Activated B cell treated with CpG ODN at 0.5 μM for 24 hours (primary cell): ENCODE measurements around the gene KRT9. TPM values are rescaled to one million over a fixed set of nuclear protein-coding genes. Genes with fewer than 3 reads are reported as not detected.
"Not testable (repeated sequence)": the region's sequence is repeated elsewhere in the genome, so short reads cannot be mapped to it uniquely, and the experiment has no call there.

Experiments
- ATAC-seq: fragments of 200-7000 bp; cut with Tn5 transposase; one replicate; pipeline ENCODE4 v1.10.0; 2021; ENCODE audit warnings: low read depth, mild to moderate bottlenecking, moderate library complexity
- CTCF ChIA-PET: fragments of 350-600 bp; sonication (Branson Sonifier 250); formaldehyde crosslinking; loops from one replicate; lab custom pipeline; 2021; ENCODE audit warnings: antibody characterized with exemption; lab: Charles Lee
- POLR2A ChIA-PET: fragments of 350-600 bp; sonication (Branson Sonifier 250); formaldehyde crosslinking; loops from one replicate; lab custom pipeline; 2021; ENCODE audit warnings: antibody characterized with exemption; lab: Charles Lee
- DNase-seq: peaks from one replicate; pipeline ENCODE4 v3.0.0; 2022
- H3K27ac Mint-ChIP-seq: one replicate; pipeline ENCODE4 v1.8.0; 2020; ENCODE audit warnings: mixed read lengths
- H3K27me3 Mint-ChIP-seq: one replicate; pipeline ENCODE4 v1.8.0; 2021; ENCODE audit warnings: mixed read lengths
- H3K36me3 Mint-ChIP-seq: one replicate; pipeline ENCODE4 v1.8.0; 2021; ENCODE audit warnings: low read depth, mixed read lengths
- H3K4me1 Mint-ChIP-seq: one replicate; pipeline ENCODE4 v1.8.0; 2021; ENCODE audit warnings: mixed read lengths
- H3K4me3 Mint-ChIP-seq: one replicate; pipeline ENCODE4 v1.8.0; 2020; ENCODE audit warnings: mild to moderate bottlenecking, mixed read lengths
- H3K9me3 Mint-ChIP-seq: one replicate; pipeline ENCODE4 v1.8.0; 2020; ENCODE audit warnings: mixed read lengths
- CTCF ChIP-seq: fragments of 200-600 bp; IDR thresholded peaks from one replicate; pipeline ENCODE4 v1.8.0; 2022; ENCODE audit warnings: antibody characterized with exemption, mild to moderate bottlenecking
- intact Hi-C: fragments of 100-400 bp; cut with micrococcal nuclease; formaldehyde crosslinking; loops from one replicate; pipeline ENCODE4 v1.15.1; 2024
- total RNA-seq: library from RNA; stranded (reverse); gene quantifications from 2 replicates; pipeline ENCODE4 v1.2.3, GENCODE V29; 2022

The KRT9 gene
- total RNA-seq, 1 donor from 2014 or later: not detected

GRCh38 chr17:41614098-41614497, 42.2 kb upstream of the KRT9 start:
- Mint-ChIP-seq H3K4me1 (no peaks in the 10 kb centered on the region), H3K4me3 (no peak overlapping the region), H3K27ac (no peak overlapping the region), H3K27me3 (peaks cover 15% of the 10 kb centered on the region), H3K36me3 (no peaks in the 10 kb centered on the region), H3K9me3 (no peaks in the 10 kb centered on the region)
- TF ChIP-seq CTCF: no peak
- POLR2A ChIA-PET: no interaction called here
- DNase-seq (no peak), ATAC-seq (no peak)
- intact Hi-C loops: no loop called here
- CTCF ChIA-PET: no interaction called here

DNA sequence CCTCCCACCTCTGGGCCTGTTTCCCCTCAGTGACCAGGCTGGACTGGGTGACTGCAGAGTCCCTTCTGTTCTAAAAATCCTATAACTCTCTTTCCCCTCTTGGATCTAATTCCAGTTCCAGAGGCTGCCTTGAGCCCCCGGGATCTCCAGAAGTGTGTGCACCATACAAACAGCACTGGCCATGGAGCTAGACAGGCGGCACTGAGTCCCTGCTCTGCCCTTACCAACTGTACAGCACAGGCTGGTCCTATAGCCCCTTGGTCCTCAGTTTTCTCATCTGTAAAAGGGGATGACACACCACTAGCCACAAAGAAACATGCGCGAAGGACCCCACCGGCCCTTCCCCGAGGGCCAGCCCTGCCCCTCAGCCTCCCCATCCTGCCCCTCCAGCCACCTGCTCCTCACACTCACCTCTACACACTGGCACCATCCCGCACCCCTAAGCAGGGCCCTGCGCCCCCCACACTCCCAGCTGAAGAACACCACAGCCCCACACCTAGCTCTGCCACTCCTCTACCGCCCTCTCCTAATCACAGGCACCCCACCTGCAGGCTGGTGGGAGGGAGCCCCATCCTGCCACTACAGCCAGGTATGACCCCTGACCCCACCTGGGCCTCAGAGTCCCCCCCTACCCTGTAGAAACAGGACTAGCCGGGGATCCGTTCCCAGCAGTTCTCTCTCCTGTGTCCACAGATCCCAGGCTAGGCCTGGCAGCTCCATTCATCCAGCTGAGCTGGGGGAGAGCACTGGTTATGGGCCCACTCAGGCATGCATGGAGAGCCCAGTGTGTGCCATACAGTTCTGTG, 41.6 kb upstream of the KRT9 start:
- Mint-ChIP-seq H3K27ac (no peak overlapping the region), H3K4me3 (no peak overlapping the region), H3K27me3 (peaks cover 15% of the 10 kb centered on the region), H3K9me3 (no peaks in the 10 kb centered on the region), H3K36me3 (no peaks in the 10 kb centered on the region), H3K4me1 (no peaks in the 10 kb centered on the region)
- CTCF ChIA-PET: no interaction called here
- DNase-seq (no peak), ATAC-seq (no peak)
- no peak for TF ChIP-seq CTCF
- intact Hi-C loops: no loop called here
- POLR2A ChIA-PET: no interaction called here

DNA sequence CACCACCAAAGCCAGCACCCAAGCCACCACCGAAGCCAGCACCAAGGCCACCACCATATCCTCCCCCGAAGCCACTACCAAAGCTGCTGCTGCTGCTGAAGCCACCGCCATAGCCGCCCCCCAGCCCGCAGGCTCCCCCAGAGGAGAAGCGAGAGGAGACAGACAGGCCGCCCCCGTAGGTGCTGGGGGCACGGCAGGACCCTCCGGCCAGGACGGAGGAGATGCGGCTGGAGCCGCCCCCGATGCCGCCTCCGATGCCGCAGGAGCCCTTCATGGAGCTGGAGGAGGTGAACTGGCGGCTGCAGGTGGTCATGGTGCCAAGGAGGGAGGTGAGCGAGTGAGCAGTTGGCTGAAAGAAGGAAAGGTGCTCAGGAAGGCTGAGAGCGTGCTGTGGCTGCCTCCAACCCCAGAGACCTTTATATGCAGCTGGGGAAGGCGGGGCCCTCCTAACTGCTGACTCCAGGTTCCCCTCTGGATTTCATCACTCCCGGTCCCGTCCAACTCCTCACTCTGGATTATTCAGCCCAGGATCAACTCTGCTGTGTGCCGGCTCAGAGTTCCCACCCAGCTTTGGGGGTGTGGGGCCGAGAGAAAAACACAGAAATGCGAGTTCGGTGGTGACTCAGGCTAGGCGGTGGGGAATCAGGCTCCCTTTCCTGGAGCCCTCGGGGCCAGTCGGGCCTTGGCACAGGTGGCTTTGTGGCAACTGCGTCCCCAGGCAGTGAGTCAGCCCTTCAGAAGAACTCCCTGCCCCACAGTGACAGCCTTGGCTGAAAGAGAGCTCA, 40.7 kb upstream of the KRT9 start, which contains the start of gene KRT16:
KRT16 (minus strand) TSS at position 392 of the 785 bp plus-strand sequence; CDS start at position 313, 79 bp downstream.
- H3K4me1 Mint-ChIP-seq, DNase-seq, H3K9me3 Mint-ChIP-seq, intact Hi-C loops, CTCF ChIA-PET, H3K36me3 Mint-ChIP-seq, ATAC-seq, H3K4me3 Mint-ChIP-seq, H3K27ac Mint-ChIP-seq, POLR2A ChIA-PET: not testable (repeated sequence)
- H3K27me3 Mint-ChIP-seq: peaks cover 16% of the 10 kb centered on the region

DNA sequence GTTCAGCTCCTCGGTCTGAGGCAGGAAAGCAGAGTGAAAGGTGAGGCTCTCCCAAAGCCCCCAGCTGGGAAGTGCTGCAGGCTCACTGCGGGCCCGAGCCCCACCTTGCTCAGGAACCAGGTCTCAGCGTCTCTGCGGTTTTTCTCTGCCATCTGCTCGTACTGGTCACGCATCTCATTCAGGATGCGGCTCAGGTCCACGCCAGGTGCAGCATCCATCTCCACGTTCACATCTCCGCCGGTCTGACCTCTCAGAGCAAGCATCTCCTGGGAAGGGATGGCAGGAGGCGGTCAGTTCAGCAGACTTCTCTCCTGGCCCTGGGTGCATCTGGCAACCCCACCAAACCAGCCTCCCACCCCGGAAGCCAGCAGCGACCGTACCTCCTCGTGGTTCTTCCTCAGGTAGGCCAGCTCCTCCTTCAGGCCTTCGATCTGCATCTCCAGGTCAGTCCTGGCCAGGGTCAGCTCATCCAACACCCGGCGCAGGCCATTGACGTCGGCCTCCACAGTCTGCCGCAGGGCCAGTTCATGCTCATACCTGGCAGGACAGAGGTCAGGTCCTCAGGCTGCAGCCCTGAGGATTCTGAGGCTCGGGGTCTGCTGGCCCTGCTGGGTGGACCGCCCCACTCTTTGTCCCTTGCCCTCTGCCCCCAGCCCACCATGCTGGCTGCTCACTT, 39.2 kb upstream of the KRT9 start:
- Mint-ChIP-seq H3K9me3 (peaks cover 11% of the 10 kb centered on the region), H3K4me3 (no peak overlapping the region), H3K36me3 (peaks cover 2% of the 10 kb centered on the region), H3K27me3 (peaks cover 19% of the 10 kb centered on the region), H3K4me1 (no peaks in the 10 kb centered on the region), H3K27ac (no peak overlapping the region)
- no peak for ATAC-seq
- POLR2A ChIA-PET: no interaction called here
- intact Hi-C loops: no loop called here
- DNase-seq: no peak
- CTCF ChIA-PET: no interaction called here
- no peak for TF ChIP-seq CTCF

- H3K4me1 Mint-ChIP-seq, ATAC-seq, H3K36me3 Mint-ChIP-seq, POLR2A ChIA-PET, DNase-seq, intact Hi-C loops, H3K27ac Mint-ChIP-seq, CTCF ChIA-PET, H3K4me3 Mint-ChIP-seq: not testable (repeated sequence)
- Mint-ChIP-seq H3K9me3 (peaks cover 16% of the 10 kb centered on the region), H3K27me3 (peaks cover 20% of the 10 kb centered on the region)
These were observed 38.2 kb upstream of the KRT9 start for GRCh38 chr17:41610061-41610517.

DNA sequence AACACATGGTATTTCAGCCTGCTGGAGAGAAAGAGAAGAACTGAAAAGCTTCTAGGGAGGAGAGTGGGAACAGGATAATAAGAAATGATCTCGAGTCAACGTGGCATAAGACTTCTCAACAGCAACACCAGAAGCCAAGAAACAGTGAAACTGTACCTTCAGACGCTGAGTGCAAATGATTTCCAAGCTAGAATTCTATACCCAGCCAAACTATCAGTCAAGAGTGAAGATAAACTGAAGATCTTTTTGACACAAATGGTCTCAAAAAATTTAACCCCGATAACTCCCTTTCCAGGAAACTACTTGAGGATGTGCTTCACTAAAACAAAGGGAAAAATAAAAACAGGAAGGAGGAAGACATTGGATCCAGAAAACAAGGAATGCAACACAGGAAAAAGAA, 35.1 kb upstream of the KRT9 start:
- H3K4me1 Mint-ChIP-seq, CTCF ChIA-PET, intact Hi-C loops, ATAC-seq, DNase-seq, H3K4me3 Mint-ChIP-seq, H3K27ac Mint-ChIP-seq, H3K36me3 Mint-ChIP-seq, POLR2A ChIA-PET: not testable (repeated sequence)
- peaks cover 16% of the 10 kb centered on the region for H3K9me3 Mint-ChIP-seq
- H3K27me3 Mint-ChIP-seq: peaks cover 32% of the 10 kb centered on the region
